GM12892 (cell line): ENCODE results near the gene TNXB.
"Not testable (repeated sequence)": the region's sequence is repeated elsewhere in the genome, so short reads cannot be mapped to it uniquely, and the experiment has no call there.

Experiments used
- DNase-seq: peaks from one replicate; pipeline ENCODE4 v3.0.0; 2011; ENCODE audit not compliant: insufficient read length
- FAIRE-seq: peaks from 2 replicates; lab custom pipeline; 2011; peaks lifted over from hg19 to GRCh38; lab: Jason Lieb, UNC
- POLR2A ChIP-seq: IDR thresholded peaks from 2 replicates; pipeline ENCODE4 v1.6.1; 2011; ENCODE audit warnings: low read depth, low read length, control low read depth
- POLR2AphosphoS5 ChIP-seq: IDR thresholded peaks from 2 replicates; pipeline ENCODE4 v1.6.1; 2011; ENCODE audit warnings: low read depth, low read length, control low read depth
- TAF1 ChIP-seq: IDR thresholded peaks from 2 replicates; pipeline ENCODE4 v1.6.1; 2011; ENCODE audit warnings: low read depth, mild to moderate bottlenecking, control low read depth, low read length, borderline replicate concordance

TNXB gene

GRCh38 chr6:32060966-32061655 is 48.0 kb downstream of the TNXB start:
- TF ChIP-seq TAF1 (no peak), POLR2AphosphoS5 (no peak), POLR2A (no peak)
- FAIRE-seq (no peak), DNase-seq (no peak)

- no peak for TF ChIP-seq TAF1
- TF ChIP-seq POLR2AphosphoS5, result no peak
- TF ChIP-seq POLR2A, result no peak
- FAIRE-seq, result no peak
- no peak for DNase-seq
Observed at GRCh38 chr6:32058511-32058963, 50.6 kb downstream of the TNXB start.

- TF ChIP-seq POLR2A (no peak), POLR2AphosphoS5 (no peak), TAF1 (no peak)
- FAIRE-seq (no peak), DNase-seq (no peak)
Observed at GRCh38 chr6:32057966-32058365, 51.2 kb downstream of the TNXB start.

GRCh38 chr6:32056254-32056653 is 52.9 kb downstream of the TNXB start:
- DNase-seq, result no peak
- TF ChIP-seq POLR2AphosphoS5 (no peak), TAF1 (no peak), POLR2A (no peak)
- no peak for FAIRE-seq

GRCh38 chr6:32055756-32056155 is 53.4 kb downstream of the TNXB start:
- DNase-seq, FAIRE-seq: not testable (repeated sequence)

GRCh38 chr6:32053314-32053713 is 55.8 kb downstream of the TNXB start:
- not testable (repeated sequence) for FAIRE-seq

GRCh38 chr6:32052626-32053025 is 56.5 kb downstream of the TNXB start:
- FAIRE-seq, DNase-seq: not testable (repeated sequence)

More at GRCh38 chr6:32053314-32053713, 55.8 kb downstream of the TNXB start:
- not testable (repeated sequence) for DNase-seq

GRCh38 chr6:32050562-32050961 is 58.6 kb downstream of the TNXB start:
- DNase-seq, result no peak
- FAIRE-seq, result no peak
- TF ChIP-seq POLR2AphosphoS5 (no peak), TAF1 (no peak), POLR2A (no peak)

- not testable (repeated sequence) for FAIRE-seq, DNase-seq
Observed at GRCh38 chr6:32049736-32050135, 59.4 kb downstream of the TNXB start.

- DNase-seq, FAIRE-seq: not testable (repeated sequence)
Observed at GRCh38 chr6:32049149-32049548, 60.0 kb downstream of the TNXB start.

- FAIRE-seq (peak; percentile 33), DNase-seq (peak; percentile 61)
- TF ChIP-seq POLR2AphosphoS5 (no peak), POLR2A (no peak), TAF1 (no peak)
Observed at GRCh38 chr6:32047855-32048766, 61.0 kb downstream of the TNXB start.

GRCh38 chr6:32047539-32047854 is 61.6 kb downstream of the TNXB start:
- DNase-seq (no peak), FAIRE-seq (no peak)
- no peak for TF ChIP-seq POLR2A
- TF ChIP-seq POLR2AphosphoS5, result no peak
- no peak for TF ChIP-seq TAF1

- no peak for TF ChIP-seq POLR2A
- no peak for TF ChIP-seq TAF1
- TF ChIP-seq POLR2AphosphoS5, result no peak
- no peak for DNase-seq
- no peak for FAIRE-seq
Observed at GRCh38 chr6:32047084-32047478, 62.1 kb downstream of the TNXB start.
